IMR-90 (cell line): ENCODE data around the gene DARS1. TPM values are rescaled to one million over a fixed set of nuclear protein-coding genes. Genes with fewer than 3 reads are reported as not detected.

Experiments used
- ATAC-seq: fragments of 200-7000 bp; cut with Tn5 transposase; 2 replicates; pipeline ENCODE4 v1.9.1; 2020; ENCODE audit warnings: low read depth, mild to moderate bottlenecking, moderate library complexity
- BruUV-seq: library from RNA; stranded (reverse); fragments of 400-500 nt; replicated peaks from 2 replicates; lab custom pipeline; 2021; lab: Mats Ljungman, UMichigan
- CTCF ChIA-PET: fragments of 300-600 bp; formaldehyde crosslinking; extraction: SDS; loops from one replicate; lab custom pipeline; 2021; ENCODE audit warnings: antibody characterized with exemption; lab: Yijun Ruan, JAX
- POLR2A ChIA-PET: fragments of 300-600 bp; sonication (Branson Sonifier 250); formaldehyde crosslinking; loops from one replicate; lab custom pipeline; 2022; ENCODE audit warnings: antibody characterized with exemption; ENCODE audit not compliant: unreplicated experiment; lab: Charles Lee
- DNase-seq: peaks from one replicate; pipeline ENCODE4 v3.0.0; 2013
- H2AFZ ChIP-seq: replicated peaks from 2 replicates; pipeline ENCODE3; 2013; ENCODE audit warnings: low read length, mild to moderate bottlenecking; ENCODE audit not compliant: poor library complexity
- H2AK5ac ChIP-seq: 2 replicates; pipeline ENCODE4 v1.6.1; 2013; ENCODE audit warnings: low read depth, low read length, inconsistent platforms
- H2AK9ac ChIP-seq: replicated peaks from 2 replicates; pipeline ENCODE3; 2013; ENCODE audit warnings: mild to moderate bottlenecking, low read depth, low read length, moderate library complexity; ENCODE audit not compliant: poor library complexity
- H2BK120ac ChIP-seq: 2 replicates; pipeline ENCODE4 v1.6.1; 2013; ENCODE audit warnings: low read depth, low read length, inconsistent platforms
- H2BK15ac ChIP-seq: 3 replicates; pipeline ENCODE4 v1.6.1; 2013; ENCODE audit warnings: low read depth, low read length, inconsistent platforms
- H2BK20ac ChIP-seq: 2 replicates; pipeline ENCODE4 v1.6.1; 2013; ENCODE audit warnings: low read depth, mild to moderate bottlenecking, inconsistent platforms, low read length, moderate library complexity
- H2BK5ac ChIP-seq: 2 replicates; pipeline ENCODE4 v1.6.1; 2013; ENCODE audit warnings: mild to moderate bottlenecking, low read depth, low read length, inconsistent platforms; ENCODE audit not compliant: poor library complexity, severe bottlenecking
- H3K14ac ChIP-seq: replicated peaks from 2 replicates; pipeline ENCODE4 v1.6.1; 2013; ENCODE audit warnings: low read depth, low read length, inconsistent platforms
- H3K18ac ChIP-seq: 2 replicates; pipeline ENCODE4 v1.6.1; 2013; ENCODE audit warnings: low read depth, low read length, control low read depth
- H3K23ac ChIP-seq: 2 replicates; pipeline ENCODE4 v1.6.1; 2013; ENCODE audit warnings: low read depth, low read length, inconsistent platforms
- H3K27ac ChIP-seq: 2 replicates; pipeline ENCODE4 v1.5.1; 2013; ENCODE audit warnings: mild to moderate bottlenecking, control low read depth, low read length; ENCODE audit not compliant: insufficient read depth
- H3K27me3 ChIP-seq: 2 replicates; pipeline ENCODE4 v1.6.1; 2013; ENCODE audit warnings: low read length; ENCODE audit not compliant: control insufficient read depth, insufficient read depth
- H3K36me3 ChIP-seq: 2 replicates; pipeline ENCODE4 v1.6.1; 2013; ENCODE audit warnings: low read length, mixed read lengths; ENCODE audit not compliant: control insufficient read depth, insufficient read depth
- H3K4ac ChIP-seq: 2 replicates; pipeline ENCODE4 v1.6.1; 2013; ENCODE audit warnings: low read depth, low read length, inconsistent platforms
- H3K4me1 ChIP-seq: 2 replicates; pipeline ENCODE4 v1.6.1; 2013; ENCODE audit warnings: low read length, mixed read lengths; ENCODE audit not compliant: control insufficient read depth, insufficient read depth
- H3K4me2 ChIP-seq: 2 replicates; pipeline ENCODE4 v1.6.1; 2013; ENCODE audit warnings: low read depth, mild to moderate bottlenecking, control low read depth, low read length, moderate library complexity
- H3K4me3 ChIP-seq: 2 replicates; pipeline ENCODE4 v1.5.1; 2013; ENCODE audit warnings: low read depth, mild to moderate bottlenecking, control low read depth, low read length, moderate library complexity; ENCODE audit not compliant: insufficient read depth
- H3K56ac ChIP-seq: 2 replicates; pipeline ENCODE4 v1.6.1; 2013; ENCODE audit warnings: low read length, inconsistent platforms; ENCODE audit not compliant: insufficient read depth; ENCODE audit errors: extremely low read depth
- H3K79me1 ChIP-seq, 2 experiments: 2 replicates each; pipeline ENCODE4 v1.6.1; 2013; ENCODE audit warnings: low read length in 2 of 2, inconsistent platforms in 1 of 2, low read depth in 1 of 2
- H3K9ac ChIP-seq: 2 replicates; pipeline ENCODE4 v1.6.1; 2013; ENCODE audit warnings: low read depth, low read length, control low read depth
- H3K9me1 ChIP-seq: 2 replicates; pipeline ENCODE4 v1.6.1; 2013; ENCODE audit warnings: low read length, inconsistent platforms; ENCODE audit not compliant: insufficient read depth
- H3K9me3 ChIP-seq: 2 replicates; pipeline ENCODE4 v1.6.1; 2013; ENCODE audit warnings: low read length; ENCODE audit not compliant: control insufficient read depth, insufficient read depth
- H4K20me1 ChIP-seq: 2 replicates; pipeline ENCODE4 v1.6.1; 2013; ENCODE audit warnings: low read length, inconsistent platforms; ENCODE audit not compliant: insufficient read depth
- H4K5ac ChIP-seq: 2 replicates; pipeline ENCODE4 v1.6.1; 2013; ENCODE audit warnings: mild to moderate bottlenecking, low read depth, low read length, control low read depth
- H4K8ac ChIP-seq, 2 experiments: 2 replicates each; pipeline ENCODE4 v1.6.1; 2013; ENCODE audit warnings: low read depth in 2 of 2, low read length in 2 of 2, control low read depth in 1 of 2, inconsistent platforms in 1 of 2
- H4K91ac ChIP-seq: 2 replicates; pipeline ENCODE4 v1.6.1; 2013; ENCODE audit warnings: low read depth, low read length, inconsistent platforms; ENCODE audit not compliant: insufficient read depth
- BHLHE40 ChIP-seq: fragments of 150-350 bp; IDR thresholded peaks from 2 replicates; pipeline ENCODE4 v1.6.1; 2016; ENCODE audit warnings: mild to moderate bottlenecking, low read depth, low read length
- CHD1 ChIP-seq: IDR thresholded peaks from 2 replicates; pipeline ENCODE4 v1.6.1; 2012; ENCODE audit warnings: low read depth, low read length, improper control_type of control experiment
- MAZ ChIP-seq: IDR thresholded peaks from 2 replicates; pipeline ENCODE4 v1.6.1; 2012; ENCODE audit warnings: low read depth, mild to moderate bottlenecking, low read length, improper control_type of control experiment, moderate library complexity, borderline replicate concordance
- MXI1 ChIP-seq: IDR thresholded peaks from 2 replicates; pipeline ENCODE4 v1.6.1; 2012; ENCODE audit warnings: low read depth, mild to moderate bottlenecking, low read length, moderate library complexity, borderline replicate concordance
- POLR2A ChIP-seq: IDR thresholded peaks from 2 replicates; pipeline ENCODE4 v1.6.1; 2012; ENCODE audit warnings: mild to moderate bottlenecking, low read depth, low read length
- RAD21 ChIP-seq: IDR thresholded peaks from 2 replicates; pipeline ENCODE4 v1.6.1; 2012; ENCODE audit warnings: low read length, improper control_type of control experiment
- RFX5 ChIP-seq: IDR thresholded peaks from 2 replicates; pipeline ENCODE4 v1.8.0; 2012; ENCODE audit warnings: low read depth, mild to moderate bottlenecking, low read length, moderate library complexity
- SMC3 ChIP-seq: fragments of 150-350 bp; IDR thresholded peaks from 2 replicates; pipeline ENCODE4 v1.6.1; 2016; ENCODE audit warnings: low read depth, mild to moderate bottlenecking, antibody characterized with exemption, low read length, moderate library complexity
- WGBS, 2 experiments: methylation state at CpG; one replicate each; pipeline versions ENCODE4 v1.1.5 to v1.1.7; 2013; ENCODE audit warnings: missing lambda C conversion rate in 2 of 2; ENCODE audit not compliant: insufficient read length in 1 of 2; ENCODE audit errors: extremely low coverage in 2 of 2; 5-methylcytosine and 5-hydroxymethylcytosine counted together
- dilution Hi-C: fragments of 300-500 bp; cut with HindIII; formaldehyde crosslinking; loops from one replicate; pipeline ENCODE4 v1.14.3; 2018; ENCODE audit warnings: low sequenced_read_pairs; ENCODE audit not compliant: unreplicated experiment
- in situ Hi-C: fragments of 300-500 bp; cut with MboI; formaldehyde crosslinking; loops from 3 replicates; pipeline ENCODE4 v1.14.3; 2019; ENCODE audit warnings: low sequenced_read_pairs, inconsistent platforms, mixed read lengths
- intact Hi-C: fragments of 100-400 bp; cut with micrococcal nuclease; formaldehyde crosslinking; loops from 2 replicates; pipeline ENCODE4 v1.10.0; 2022
- polyA plus RNA-seq, 3 experiments: library from polyadenylated mRNA; depleted of rRNA; stranded (reverse); fragments of >200 nt; gene quantifications; 2 replicates each; pipeline ENCODE4 v1.2.3, GENCODE V29; 2012; ENCODE audit warnings: low replicate concordance in 1 of 3
- total RNA-seq: library from RNA; depleted of rRNA; stranded (reverse); fragments of >200 nt; gene quantifications from 2 replicates; pipeline ENCODE4 v1.2.3, GENCODE V29; 2012
- TF ChIP-seq, protein P1 (sequence below): conservative IDR thresholded peaks from 2 replicates; pipeline ENCODE4 v1.5.1; 2012; ENCODE audit warnings: mild to moderate bottlenecking, low read depth, low read length, improper control_type of control experiment
- TF ChIP-seq, protein P2 (sequence below): fragments of 150-350 bp; IDR thresholded peaks from 2 replicates; pipeline ENCODE4 v1.6.1; 2017; ENCODE audit warnings: mild to moderate bottlenecking, antibody characterized with exemption, low read length, low read depth

Gene DARS1
- total and polyA plus RNA-seq, 2 of the 4 experiments (the other 2 are of a cell fraction) = 56.5 to 66.5 TPM

DNA sequence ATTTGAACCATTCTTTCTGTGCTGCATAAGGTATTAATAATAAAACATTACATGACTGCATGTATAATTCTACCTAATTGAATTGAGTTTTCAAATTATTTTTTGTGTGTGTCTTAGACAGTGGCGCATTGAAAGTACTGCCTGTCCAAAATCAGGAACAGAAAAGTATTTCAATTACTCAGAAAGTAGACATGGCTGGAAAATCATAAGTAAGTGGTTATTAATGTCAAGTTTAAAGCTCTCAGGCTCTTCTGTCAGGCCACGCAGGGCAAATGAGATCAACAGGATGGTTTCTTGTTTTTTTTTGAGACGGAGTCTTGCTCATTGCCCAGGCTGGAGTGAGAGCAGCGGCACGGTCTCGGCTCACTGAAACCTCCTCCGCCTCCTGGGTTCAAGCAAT lies 32.4 kb upstream of the DARS1 start:
- Histone ChIP-seq H4K8ac (no peak overlapping the region), H3K4ac (no peak overlapping the region), H3K9me3 (no peaks in the 10 kb centered on the region), H4K20me1 (no peaks in the 10 kb centered on the region), H3K9ac (no peak overlapping the region), H2AK5ac (no peak overlapping the region), H3K14ac (no peak overlapping the region), H2BK120ac (no peak overlapping the region), H3K23ac (no peak overlapping the region), H3K27ac (no peak overlapping the region), H3K27me3 (peaks cover 11% of the 10 kb centered on the region), H3K36me3 (no peaks in the 10 kb centered on the region), H3K56ac (no peak overlapping the region), H2BK20ac (no peak overlapping the region), H3K4me1 (no peaks in the 10 kb centered on the region), H3K79me1 (no peaks in the 10 kb centered on the region), H2BK15ac (no peak overlapping the region), H3K9me1 (no peaks in the 10 kb centered on the region), H2AK9ac (no peak overlapping the region), H2AFZ (no peak overlapping the region), H3K4me2 (no peak overlapping the region), H4K91ac (no peak overlapping the region), H3K18ac (no peak overlapping the region), H3K4me3 (no peak overlapping the region), H2BK5ac (no peak overlapping the region), H4K5ac (no peak overlapping the region)
- DNase-seq (no peak), ATAC-seq (no peak)
- TF ChIP-seq MXI1 (no peak), POLR2A (no peak), SMC3 (no peak), RFX5 (no peak), RAD21 (no peak), MAZ (no peak), BHLHE40 (no peak), CHD1 (no peak)
- TF ChIP-seq, protein P1, sequence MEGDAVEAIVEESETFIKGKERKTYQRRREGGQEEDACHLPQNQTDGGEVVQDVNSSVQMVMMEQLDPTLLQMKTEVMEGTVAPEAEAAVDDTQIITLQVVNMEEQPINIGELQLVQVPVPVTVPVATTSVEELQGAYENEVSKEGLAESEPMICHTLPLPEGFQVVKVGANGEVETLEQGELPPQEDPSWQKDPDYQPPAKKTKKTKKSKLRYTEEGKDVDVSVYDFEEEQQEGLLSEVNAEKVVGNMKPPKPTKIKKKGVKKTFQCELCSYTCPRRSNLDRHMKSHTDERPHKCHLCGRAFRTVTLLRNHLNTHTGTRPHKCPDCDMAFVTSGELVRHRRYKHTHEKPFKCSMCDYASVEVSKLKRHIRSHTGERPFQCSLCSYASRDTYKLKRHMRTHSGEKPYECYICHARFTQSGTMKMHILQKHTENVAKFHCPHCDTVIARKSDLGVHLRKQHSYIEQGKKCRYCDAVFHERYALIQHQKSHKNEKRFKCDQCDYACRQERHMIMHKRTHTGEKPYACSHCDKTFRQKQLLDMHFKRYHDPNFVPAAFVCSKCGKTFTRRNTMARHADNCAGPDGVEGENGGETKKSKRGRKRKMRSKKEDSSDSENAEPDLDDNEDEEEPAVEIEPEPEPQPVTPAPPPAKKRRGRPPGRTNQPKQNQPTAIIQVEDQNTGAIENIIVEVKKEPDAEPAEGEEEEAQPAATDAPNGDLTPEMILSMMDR = no peak
- TF ChIP-seq, protein P2, sequence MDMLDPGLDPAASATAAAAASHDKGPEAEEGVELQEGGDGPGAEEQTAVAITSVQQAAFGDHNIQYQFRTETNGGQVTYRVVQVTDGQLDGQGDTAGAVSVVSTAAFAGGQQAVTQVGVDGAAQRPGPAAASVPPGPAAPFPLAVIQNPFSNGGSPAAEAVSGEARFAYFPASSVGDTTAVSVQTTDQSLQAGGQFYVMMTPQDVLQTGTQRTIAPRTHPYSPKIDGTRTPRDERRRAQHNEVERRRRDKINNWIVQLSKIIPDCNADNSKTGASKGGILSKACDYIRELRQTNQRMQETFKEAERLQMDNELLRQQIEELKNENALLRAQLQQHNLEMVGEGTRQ = no peak
- intact Hi-C loops (no loop called here), in situ Hi-C loops (no loop called here), dilution Hi-C loops (no loop called here)
- POLR2A ChIA-PET = no interaction called here
- CTCF ChIA-PET = no interaction called here
- BruUV-seq = no TSS peak
- 68% methylated on average over 2 of the region's 7 CpGs; no CpG with 5 or more reads in 1 of the 2 experiments for WGBS, 2 experiments
